ENCODE measurements around the gene OR6B2.

OR6B2 gene

GRCh38 chr2:240030379-240031094, at the start of gene OR6B2:
OR6B2 (minus strand) TSS chr2:240030429; CDS start chr2:240030429, 0 bp downstream.
- H3K36me3 Mint-ChIP-seq (ENCODE audit: low read depth), result no peaks in the 10 kb centered on the region
- H3K27me3 Mint-ChIP-seq (ENCODE audit: low read depth, poor library complexity), result peaks cover 33% of the 10 kb centered on the region
- H3K4me3 Mint-ChIP-seq, result no peak within 1 kb of the TSS
- DNase-seq, result no peak
- no peaks in the 10 kb centered on the region for H3K4me1 Mint-ChIP-seq
- peaks cover 7% of the 10 kb centered on the region for H3K9me3 Mint-ChIP-seq
- no peak within 1 kb of the TSS for H3K27ac Mint-ChIP-seq
- no peak for TF ChIP-seq CTCF (IDR thresholded peaks at IDR 0.05)

GRCh38 chr2:240078631-240079030, 48.4 kb upstream of the OR6B2 start:
- Mint-ChIP-seq H3K4me3 (no peak overlapping the region), H3K27me3 (ENCODE audit: low read depth, poor library complexity) (peaks cover 10% of the 10 kb centered on the region), H3K4me1 (no peaks in the 10 kb centered on the region)

GRCh38 chr2:240077442-240077841, 47.2 kb upstream of the OR6B2 start:
- DNase-seq, result no peak
- H3K36me3 Mint-ChIP-seq (ENCODE audit: low read depth), result peaks cover 5% of the 10 kb centered on the region
- H3K27me3 Mint-ChIP-seq (ENCODE audit: low read depth, poor library complexity), result peaks cover 10% of the 10 kb centered on the region
- no peak overlapping the region for H3K4me3 Mint-ChIP-seq
- H3K9me3 Mint-ChIP-seq, result peaks cover 49% of the 10 kb centered on the region
- H3K27ac Mint-ChIP-seq, result no peak overlapping the region
- no peaks in the 10 kb centered on the region for H3K4me1 Mint-ChIP-seq
- no peak for TF ChIP-seq CTCF (IDR thresholded peaks at IDR 0.05)

More at GRCh38 chr2:240078631-240079030, 48.4 kb upstream of the OR6B2 start:
- H3K36me3 Mint-ChIP-seq (ENCODE audit: low read depth), result peaks cover 5% of the 10 kb centered on the region
- peaks cover 49% of the 10 kb centered on the region for H3K9me3 Mint-ChIP-seq
- DNase-seq, result no peak
- TF ChIP-seq CTCF (IDR thresholded peaks at IDR 0.05), result no peak
- no peak overlapping the region for H3K27ac Mint-ChIP-seq

GRCh38 chr2:240074545-240074944, 44.3 kb upstream of the OR6B2 start:
- Mint-ChIP-seq H3K27ac (no peak overlapping the region), H3K27me3 (ENCODE audit: low read depth, poor library complexity) (peaks cover 8% of the 10 kb centered on the region), H3K36me3 (ENCODE audit: low read depth) (peaks cover 5% of the 10 kb centered on the region), H3K4me3 (no peak overlapping the region), H3K9me3 (peaks cover 42% of the 10 kb centered on the region), H3K4me1 (peaks cover 4% of the 10 kb centered on the region)
- DNase-seq, result no peak
- no peak for TF ChIP-seq CTCF (IDR thresholded peaks at IDR 0.05)

- peaks cover 4% of the 10 kb centered on the region for H3K4me1 Mint-ChIP-seq
- TF ChIP-seq CTCF (IDR thresholded peaks at IDR 0.05), result no peak
- no peak overlapping the region for H3K27ac Mint-ChIP-seq
- peaks cover 14% of the 10 kb centered on the region for H3K9me3 Mint-ChIP-seq
- H3K4me3 Mint-ChIP-seq, result no peak overlapping the region
- H3K36me3 Mint-ChIP-seq (ENCODE audit: low read depth), result no peaks in the 10 kb centered on the region
- H3K27me3 Mint-ChIP-seq (ENCODE audit: low read depth, poor library complexity), result peaks cover 23% of the 10 kb centered on the region
- DNase-seq, result no peak
Observed at GRCh38 chr2:240070907-240071306, 40.7 kb upstream of the OR6B2 start.

GRCh38 chr2:240069829-240070228, 39.6 kb upstream of the OR6B2 start:
- Mint-ChIP-seq H3K27me3 (ENCODE audit: low read depth, poor library complexity) (peaks cover 23% of the 10 kb centered on the region), H3K4me1 (peaks cover 4% of the 10 kb centered on the region)

More at GRCh38 chr2:240069829-240070228, 39.6 kb upstream of the OR6B2 start:
- no peak for TF ChIP-seq CTCF (IDR thresholded peaks at IDR 0.05)
- H3K36me3 Mint-ChIP-seq (ENCODE audit: low read depth), result no peaks in the 10 kb centered on the region
- no peak overlapping the region for H3K27ac Mint-ChIP-seq
- no peak for DNase-seq
- peaks cover 6% of the 10 kb centered on the region for H3K9me3 Mint-ChIP-seq
- no peak overlapping the region for H3K4me3 Mint-ChIP-seq

All from nephron progenitor cell (in vitro differentiated cells).